ENCODE measurements around the gene SLC25A34.

SLC25A34 gene

GRCh38 chr1:15733218-15733725, 2.8 kb upstream of the SLC25A34 start:
- DNase-seq (ENCODE audit: low spot score), result no peak

GRCh38 chr1:15733726-15734226, 2.3 kb upstream of the SLC25A34 start:
- no peak for DNase-seq (ENCODE audit: low spot score)

- no peak for DNase-seq (ENCODE audit: low spot score)
These were observed 1.8 kb upstream of the SLC25A34 start for GRCh38 chr1:15734296-15734695.

GRCh38 chr1:15734901-15735300, 1.2 kb upstream of the SLC25A34 start:
- DNase-seq (ENCODE audit: low spot score), result no peak

GRCh38 chr1:15735304-15736037, 587 bp upstream of the SLC25A34 start:
- DNase-seq (ENCODE audit: low spot score), result no peak

GRCh38 chr1:15736892-15737261, 819 bp downstream of the SLC25A34 start:
- no peak for DNase-seq (ENCODE audit: low spot score)

GRCh38 chr1:15737324-15738319, 1.6 kb downstream of the SLC25A34 start:
- no peak for DNase-seq (ENCODE audit: low spot score)

GRCh38 chr1:15738416-15739113, 2.5 kb downstream of the SLC25A34 start:
- no peak for DNase-seq (ENCODE audit: low spot score)

GRCh38 chr1:15739259-15739658, 3.2 kb downstream of the SLC25A34 start:
- no peak for DNase-seq (ENCODE audit: low spot score)

GRCh38 chr1:15739745-15740144, 3.7 kb downstream of the SLC25A34 start:
- no peak for DNase-seq (ENCODE audit: low spot score)

GRCh38 chr1:15740924-15741850, 5.1 kb downstream of the SLC25A34 start:
- DNase-seq (ENCODE audit: low spot score), result peak; percentile 28

- no peak for DNase-seq (ENCODE audit: low spot score)
These were observed 6.3 kb downstream of the SLC25A34 start, which contains the start of gene TMEM82 for GRCh38 chr1:15742339-15742801. Gene TMEM82 (plus strand): TSS chr1:15742499. CDS start chr1:15742560, 61 bp downstream.

- no peak for DNase-seq (ENCODE audit: low spot score)
These were observed 8.1 kb downstream of the SLC25A34 start for GRCh38 chr1:15744122-15744679.

GRCh38 chr1:15747378-15747777, 11.3 kb downstream of the SLC25A34 start:
- DNase-seq (ENCODE audit: low spot score), result no peak

GRCh38 chr1:15748264-15748663, 12.2 kb downstream of the SLC25A34 start:
- no peak for DNase-seq (ENCODE audit: low spot score)

- DNase-seq (ENCODE audit: low spot score), result no peak
These were observed 12.8 kb downstream of the SLC25A34 start for GRCh38 chr1:15748690-15749398.

- no peak for DNase-seq (ENCODE audit: low spot score)
These were observed 13.6 kb downstream of the SLC25A34 start for GRCh38 chr1:15749399-15750291.

- no peak for DNase-seq (ENCODE audit: low spot score)
These were observed 14.9 kb downstream of the SLC25A34 start for GRCh38 chr1:15750924-15751323.

GRCh38 chr1:15751717-15752116, 15.7 kb downstream of the SLC25A34 start:
- DNase-seq (ENCODE audit: low spot score), result no peak
